WI38 (cell line): ENCODE data around the gene STOX2.

Experiments used
- H3K4me3 ChIP-seq: 2 replicates; pipeline ENCODE4 v1.5.1; 2011; ENCODE audit warnings: low read depth, mild to moderate bottlenecking, control low read depth, low read length
- TF ChIP-seq, protein P1 (sequence below): IDR thresholded peaks from 2 replicates; pipeline ENCODE4 v1.5.1; 2012; ENCODE audit warnings: low read depth, mild to moderate bottlenecking, control low read depth, low read length

STOX2 gene

DNA sequence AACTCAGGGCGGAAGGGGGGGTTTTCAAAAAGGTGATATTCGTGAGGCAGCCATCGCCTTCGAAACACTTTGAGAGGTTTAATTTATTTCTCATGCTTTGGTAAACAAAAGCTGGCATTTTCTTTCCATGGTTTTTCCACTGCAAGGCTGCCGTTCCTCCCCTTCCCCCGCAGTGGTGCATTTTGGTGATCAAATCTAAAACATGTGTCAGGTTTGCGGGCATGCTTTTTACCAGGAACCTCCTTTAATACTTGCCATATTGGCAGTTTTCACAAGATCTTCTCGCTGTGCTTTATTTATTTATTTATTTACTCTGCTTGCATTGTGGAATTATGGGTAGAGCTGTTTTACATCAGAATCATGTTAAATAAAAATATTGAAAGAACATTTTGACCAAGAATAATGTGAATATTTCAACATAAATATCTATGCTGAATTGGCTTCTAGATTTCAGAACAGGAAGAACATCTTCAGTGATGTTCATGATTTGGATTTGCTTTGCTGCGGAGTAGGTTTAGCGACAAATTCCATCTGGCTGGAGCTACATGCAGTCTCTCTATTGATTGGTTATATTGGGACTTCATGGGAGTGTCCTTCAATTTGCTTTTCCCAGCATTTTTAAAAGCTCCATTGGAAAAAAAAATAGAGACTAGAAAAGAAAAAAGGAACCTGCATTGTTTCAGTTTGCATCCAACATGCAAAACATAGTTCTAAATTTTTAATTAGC is 54.4 kb downstream of the STOX2 start:
- H3K4me3 ChIP-seq, result no peak overlapping the region
- TF ChIP-seq, protein P1, sequence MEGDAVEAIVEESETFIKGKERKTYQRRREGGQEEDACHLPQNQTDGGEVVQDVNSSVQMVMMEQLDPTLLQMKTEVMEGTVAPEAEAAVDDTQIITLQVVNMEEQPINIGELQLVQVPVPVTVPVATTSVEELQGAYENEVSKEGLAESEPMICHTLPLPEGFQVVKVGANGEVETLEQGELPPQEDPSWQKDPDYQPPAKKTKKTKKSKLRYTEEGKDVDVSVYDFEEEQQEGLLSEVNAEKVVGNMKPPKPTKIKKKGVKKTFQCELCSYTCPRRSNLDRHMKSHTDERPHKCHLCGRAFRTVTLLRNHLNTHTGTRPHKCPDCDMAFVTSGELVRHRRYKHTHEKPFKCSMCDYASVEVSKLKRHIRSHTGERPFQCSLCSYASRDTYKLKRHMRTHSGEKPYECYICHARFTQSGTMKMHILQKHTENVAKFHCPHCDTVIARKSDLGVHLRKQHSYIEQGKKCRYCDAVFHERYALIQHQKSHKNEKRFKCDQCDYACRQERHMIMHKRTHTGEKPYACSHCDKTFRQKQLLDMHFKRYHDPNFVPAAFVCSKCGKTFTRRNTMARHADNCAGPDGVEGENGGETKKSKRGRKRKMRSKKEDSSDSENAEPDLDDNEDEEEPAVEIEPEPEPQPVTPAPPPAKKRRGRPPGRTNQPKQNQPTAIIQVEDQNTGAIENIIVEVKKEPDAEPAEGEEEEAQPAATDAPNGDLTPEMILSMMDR, result no peak

DNA sequence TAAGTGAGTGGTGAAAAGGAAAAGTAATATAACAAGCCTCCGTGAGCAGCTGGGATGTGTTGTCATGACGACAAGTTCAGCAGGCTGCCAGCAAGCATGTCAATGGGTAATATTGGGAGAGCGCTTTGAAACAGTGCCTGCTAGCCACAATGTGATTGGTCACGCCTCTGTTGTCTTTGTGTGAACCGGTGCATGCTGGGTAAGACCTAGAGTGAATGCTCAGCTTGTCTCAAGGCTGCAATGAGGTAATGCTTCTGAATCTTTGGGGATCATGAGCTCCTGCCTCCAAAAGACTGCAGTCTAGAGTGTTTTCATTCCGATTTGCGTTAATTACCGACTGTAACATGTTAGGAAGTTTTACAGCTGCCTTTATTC is 54.9 kb downstream of the STOX2 start:
- TF ChIP-seq, protein P1, result no peak
- no peak overlapping the region for H3K4me3 ChIP-seq

DNA sequence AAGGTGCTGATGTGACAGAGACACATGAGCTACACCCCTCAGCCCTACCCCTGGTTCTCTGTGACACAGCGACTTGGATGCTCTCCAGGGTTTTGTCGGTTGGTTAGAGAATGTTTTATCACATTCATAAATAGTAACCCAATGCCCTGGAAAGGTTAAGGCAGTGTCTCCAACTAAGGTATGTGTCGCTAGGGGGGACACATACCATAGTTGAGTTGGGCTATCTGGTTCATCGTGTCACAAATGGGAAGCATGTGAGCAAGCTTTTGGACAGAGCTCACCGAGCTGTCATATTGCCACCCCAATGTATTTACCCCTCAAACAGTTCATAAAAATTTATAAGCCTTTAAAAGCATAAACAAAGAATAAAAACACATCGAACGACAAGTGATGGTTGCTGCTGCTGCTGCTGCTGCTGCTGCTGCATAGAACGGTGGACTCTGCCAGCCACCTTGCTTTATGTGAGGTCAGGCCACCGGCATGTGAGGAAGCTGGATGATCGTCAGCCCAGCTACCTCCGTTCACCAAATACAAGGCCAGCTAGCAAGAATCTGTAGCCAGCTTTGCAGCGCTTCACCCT is 55.9 kb downstream of the STOX2 start:
- H3K4me3 ChIP-seq, result no peak overlapping the region
- TF ChIP-seq, protein P1, result no peak

DNA sequence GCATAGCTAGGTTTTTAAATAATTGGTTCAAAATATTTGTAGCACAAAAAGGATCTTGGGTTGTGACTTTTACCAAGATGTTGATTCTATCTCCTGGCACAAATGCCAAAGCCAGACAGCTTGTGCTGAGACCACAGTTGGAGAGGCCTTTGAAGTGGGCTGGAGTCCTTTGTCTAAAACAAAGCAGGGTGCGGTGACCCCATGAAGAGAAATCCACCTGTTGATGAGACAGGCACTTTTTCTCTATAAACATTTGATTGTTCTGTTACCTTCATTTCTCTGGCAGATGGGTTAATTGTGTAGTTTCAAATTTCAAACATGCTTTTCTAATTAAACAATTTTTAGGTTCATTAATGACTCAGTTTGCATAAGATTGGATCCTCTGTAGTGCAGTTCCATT is 56.7 kb downstream of the STOX2 start:
- TF ChIP-seq, protein P1, result no peak
- H3K4me3 ChIP-seq, result no peak overlapping the region

DNA sequence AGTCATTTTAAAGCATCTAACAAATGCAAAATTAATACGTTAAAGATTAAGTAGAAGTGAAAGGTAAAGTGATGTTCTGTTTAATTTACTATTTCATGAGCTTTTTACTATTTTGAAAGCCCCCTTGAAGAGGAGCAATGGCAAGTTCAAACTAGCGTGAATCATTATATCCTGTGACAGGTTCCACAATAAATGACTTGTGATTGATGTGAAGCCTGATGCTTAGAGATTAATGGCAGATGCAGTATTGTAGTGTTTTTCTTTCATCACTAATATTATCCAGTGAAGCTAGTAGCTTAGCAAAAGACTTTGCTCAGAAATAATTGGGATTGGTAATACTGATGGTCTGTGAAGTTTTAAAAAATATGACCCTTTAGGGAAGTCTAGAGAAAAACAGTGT is 57.3 kb downstream of the STOX2 start:
- TF ChIP-seq, protein P1, result no peak
- H3K4me3 ChIP-seq, result no peak overlapping the region

DNA sequence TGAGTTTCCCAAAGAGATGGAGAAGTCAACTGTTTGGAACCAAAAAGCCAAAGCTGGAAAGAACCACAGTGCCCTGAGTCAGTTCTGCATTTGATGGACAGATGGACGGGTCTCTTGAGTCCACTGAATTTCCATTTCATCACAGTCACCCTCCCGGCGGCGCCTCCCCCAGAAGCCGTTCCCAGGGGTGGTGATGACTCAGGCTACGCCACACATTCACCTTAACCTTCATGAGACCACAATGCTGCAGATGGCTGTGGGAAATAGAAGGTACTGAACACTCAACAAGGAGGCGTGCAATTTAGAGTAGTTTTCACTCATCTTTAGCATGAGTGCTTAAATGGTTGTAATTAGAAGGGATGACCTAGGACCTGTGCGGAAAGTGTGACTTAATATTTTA is 61.3 kb downstream of the STOX2 start:
- TF ChIP-seq, protein P1, result no peak
- H3K4me3 ChIP-seq, result no peak overlapping the region

DNA sequence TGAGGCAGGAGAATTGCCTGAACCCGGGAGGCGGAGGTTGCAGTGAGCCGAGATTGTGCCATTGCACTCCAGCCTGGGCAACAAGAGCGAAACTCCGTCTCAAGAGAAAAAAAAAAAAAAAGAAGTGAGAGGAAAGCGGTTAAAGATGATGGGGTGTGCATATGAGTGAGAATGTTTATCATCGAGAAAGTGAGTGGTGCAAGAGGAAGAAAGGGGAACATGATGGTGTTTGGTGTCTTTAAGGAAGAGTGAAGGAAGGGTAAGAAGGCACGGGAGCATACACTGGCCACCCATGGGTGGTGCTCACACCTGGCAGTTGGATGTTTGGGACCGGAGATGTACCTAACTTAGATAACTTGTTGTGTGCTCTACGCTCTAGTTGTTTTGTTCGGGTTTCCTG is 62.2 kb downstream of the STOX2 start:
- TF ChIP-seq, protein P1, result no peak

More for the DNA sequence above, 62.2 kb downstream of the STOX2 start:
- no peak overlapping the region for H3K4me3 ChIP-seq
